Muscle layer of duodenum (tissue), 2 donors: ENCODE data around the gene CD300LB.

Experiments
- H3K27ac ChIP-seq: one replicate; pipeline ENCODE4 v1.7.0; 2013; ENCODE audit warnings: mild to moderate bottlenecking, low read length
- H3K27me3 ChIP-seq: one replicate; pipeline ENCODE4 v1.7.0; 2013; ENCODE audit warnings: low read depth, mild to moderate bottlenecking, control low read depth, low read length
- H3K36me3 ChIP-seq, 2 donors: one replicate each; pipeline ENCODE4 v1.7.0; 2013; ENCODE audit warnings: low read length in 2 of 2, control low read depth in 1 of 2, mild to moderate bottlenecking in 1 of 2; ENCODE audit not compliant: insufficient read depth in 2 of 2, control insufficient read depth in 1 of 2
- H3K4me1 ChIP-seq, 2 donors: one replicate each; pipeline ENCODE4 v1.7.0; 2013; ENCODE audit warnings: low read length in 2 of 2, mild to moderate bottlenecking in 2 of 2, control low read depth in 1 of 2, moderate library complexity in 1 of 2; ENCODE audit not compliant: insufficient read depth in 2 of 2, control insufficient read depth in 1 of 2
- H3K4me3 ChIP-seq, 2 donors: one replicate each; pipeline ENCODE4 v1.7.0; 2013; ENCODE audit warnings: low read length in 2 of 2, low read depth in 1 of 2, mild to moderate bottlenecking in 1 of 2
- H3K9me3 ChIP-seq, 2 donors: one replicate each; pipeline ENCODE4 v1.7.0; 2013; ENCODE audit warnings: low read length in 2 of 2, control low read depth in 1 of 2, mild to moderate bottlenecking in 1 of 2; ENCODE audit not compliant: control insufficient read depth in 1 of 2
- donor health status: healthy.

CD300LB gene

GRCh38 chr17:74485022-74485743 is 46.1 kb downstream of the CD300LB start:
- H3K4me3 ChIP-seq, result no peak overlapping the region
- no peaks in the 10 kb centered on the region for H3K36me3 ChIP-seq
- H3K27me3 ChIP-seq, result no peaks in the 10 kb centered on the region
- no peaks in the 10 kb centered on the region for H3K9me3 ChIP-seq
- H3K4me1 ChIP-seq, result no peaks in the 10 kb centered on the region
- H3K27ac ChIP-seq, result no peak overlapping the region

- H3K36me3 ChIP-seq, result no peaks in the 10 kb centered on the region
- no peaks in the 10 kb centered on the region for H3K9me3 ChIP-seq
- H3K4me3 ChIP-seq, result no peak overlapping the region
- H3K27ac ChIP-seq, result no peak overlapping the region
- no peaks in the 10 kb centered on the region for H3K27me3 ChIP-seq
- peaks cover 0 to 4% of the 10 kb centered on the region in 2 donors for H3K4me1 ChIP-seq
These were observed 47.2 kb downstream of the CD300LB start for GRCh38 chr17:74484066-74484465.

GRCh38 chr17:74481621-74482020 is 49.7 kb downstream of the CD300LB start:
- peaks cover 0 to 5% of the 10 kb centered on the region in 2 donors for H3K4me1 ChIP-seq
- H3K27me3 ChIP-seq, result no peaks in the 10 kb centered on the region
- H3K4me3 ChIP-seq, result no peak overlapping the region
- no peaks in the 10 kb centered on the region for H3K9me3 ChIP-seq
- no peak overlapping the region for H3K27ac ChIP-seq
- no peaks in the 10 kb centered on the region for H3K36me3 ChIP-seq

- H3K36me3 ChIP-seq, result no peaks in the 10 kb centered on the region
- H3K9me3 ChIP-seq, result peaks cover 4 to 5% of the 10 kb centered on the region in 2 donors
- peaks cover 0 to 5% of the 10 kb centered on the region in 2 donors for H3K4me1 ChIP-seq
- H3K4me3 ChIP-seq, result no peak overlapping the region
- H3K27ac ChIP-seq, result no peak overlapping the region
- H3K27me3 ChIP-seq, result no peaks in the 10 kb centered on the region
These were observed 51.0 kb downstream of the CD300LB start for GRCh38 chr17:74480290-74480689.

- Histone ChIP-seq H3K36me3 (no peaks in the 10 kb centered on the region), H3K4me1 (peaks cover 0 to 5% of the 10 kb centered on the region in 2 donors), H3K9me3 (peaks cover 5% of the 10 kb centered on the region in 2 donors), H3K27ac (no peak overlapping the region), H3K27me3 (no peaks in the 10 kb centered on the region), H3K4me3 (no peak overlapping the region)
These were observed 52.7 kb downstream of the CD300LB start for GRCh38 chr17:74478420-74479100.

GRCh38 chr17:74477411-74477810 is 53.9 kb downstream of the CD300LB start:
- no peaks in the 10 kb centered on the region for H3K36me3 ChIP-seq
- peaks cover 0 to 5% of the 10 kb centered on the region in 2 donors for H3K4me1 ChIP-seq
- no peaks in the 10 kb centered on the region for H3K27me3 ChIP-seq
- no peak overlapping the region for H3K4me3 ChIP-seq
- no peak overlapping the region for H3K27ac ChIP-seq
- peaks cover 5% of the 10 kb centered on the region in 2 donors for H3K9me3 ChIP-seq

GRCh38 chr17:74475189-74475588 is 56.1 kb downstream of the CD300LB start:
- H3K27ac ChIP-seq, result no peak overlapping the region
- H3K4me3 ChIP-seq, result no peak overlapping the region
- no peaks in the 10 kb centered on the region for H3K36me3 ChIP-seq
- peaks cover 0 to 5% of the 10 kb centered on the region in 2 donors for H3K4me1 ChIP-seq
- peaks cover 5% of the 10 kb centered on the region in 2 donors for H3K9me3 ChIP-seq
- no peaks in the 10 kb centered on the region for H3K27me3 ChIP-seq

GRCh38 chr17:74474043-74474792 is 57.1 kb downstream of the CD300LB start:
- H3K4me3 ChIP-seq, result no peak overlapping the region
- peaks cover 5% of the 10 kb centered on the region in 2 donors for H3K9me3 ChIP-seq
- no peak overlapping the region for H3K27ac ChIP-seq
- H3K27me3 ChIP-seq, result no peaks in the 10 kb centered on the region
- no peaks in the 10 kb centered on the region for H3K36me3 ChIP-seq
- H3K4me1 ChIP-seq, result peaks cover 0 to 3% of the 10 kb centered on the region in 2 donors

- no peak overlapping the region for H3K4me3 ChIP-seq
- H3K36me3 ChIP-seq, result no peaks in the 10 kb centered on the region
- H3K27ac ChIP-seq, result no peak overlapping the region
- no peaks in the 10 kb centered on the region for H3K27me3 ChIP-seq
- H3K9me3 ChIP-seq, result peaks cover 5% of the 10 kb centered on the region in 2 donors
- H3K4me1 ChIP-seq, result no peaks in the 10 kb centered on the region
These were observed 58.0 kb downstream of the CD300LB start for GRCh38 chr17:74473294-74473693.

- Histone ChIP-seq H3K27ac (no peak overlapping the region), H3K27me3 (no peaks in the 10 kb centered on the region), H3K36me3 (no peaks in the 10 kb centered on the region), H3K4me1 (no peaks in the 10 kb centered on the region), H3K9me3 (peaks cover 5% of the 10 kb centered on the region in 2 donors), H3K4me3 (no peak overlapping the region)
These were observed 58.4 kb downstream of the CD300LB start for GRCh38 chr17:74472890-74473289.

- H3K27me3 ChIP-seq, result no peaks in the 10 kb centered on the region
- no peak overlapping the region for H3K27ac ChIP-seq
These were observed 59.9 kb downstream of the CD300LB start for GRCh38 chr17:74471341-74471740.

More at GRCh38 chr17:74471341-74471740, 59.9 kb downstream of the CD300LB start:
- H3K4me1 ChIP-seq, result no peaks in the 10 kb centered on the region
- no peaks in the 10 kb centered on the region for H3K36me3 ChIP-seq
- H3K4me3 ChIP-seq, result no peak overlapping the region
- peaks cover 5% of the 10 kb centered on the region in 2 donors for H3K9me3 ChIP-seq
